GM12891 (cell line): ENCODE data around the gene TRIM22.

ENCODE experiments used
- PAX5 ChIP-seq: IDR thresholded peaks from 2 replicates; pipeline ENCODE4 v1.6.1; 2011; ENCODE audit warnings: low read length, moderate library complexity, mild to moderate bottlenecking; ENCODE audit not compliant: insufficient read depth, severe bottlenecking
- POLR2A ChIP-seq: IDR thresholded peaks from 2 replicates; pipeline ENCODE4 v1.6.1; 2011; ENCODE audit warnings: low read depth, low read length, control low read depth
- POLR2AphosphoS5 ChIP-seq: IDR thresholded peaks from 2 replicates; pipeline ENCODE4 v1.6.1; 2011; ENCODE audit warnings: low read depth, low read length, control low read depth
- SPI1 ChIP-seq: IDR thresholded peaks from 2 replicates; pipeline ENCODE4 v1.6.1; 2011; ENCODE audit warnings: low read depth, low read length, control low read depth
- TAF1 ChIP-seq: IDR thresholded peaks from 2 replicates; pipeline ENCODE4 v1.6.1; 2011; ENCODE audit warnings: low read depth, low read length, control low read depth

DNA sequence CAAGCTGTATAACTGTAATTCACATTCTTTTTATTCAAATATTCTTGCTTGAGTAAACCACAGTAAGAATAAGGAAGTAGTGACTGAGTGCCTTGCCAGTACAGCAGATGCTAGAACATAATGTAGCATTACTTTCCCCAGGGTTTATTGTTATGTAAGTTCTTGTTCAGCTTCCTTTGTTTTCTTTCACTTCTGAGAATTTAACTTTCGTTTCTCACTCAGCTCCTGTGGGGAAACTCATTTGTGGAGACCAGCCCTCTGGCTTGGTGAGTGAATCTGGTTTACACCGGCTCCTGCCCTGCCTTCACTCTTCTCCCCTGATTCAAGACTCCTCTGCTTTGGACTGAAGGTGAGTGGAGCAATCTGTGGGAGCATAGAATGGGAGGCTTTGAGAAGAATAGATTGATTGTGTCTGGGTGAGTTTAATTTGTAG, at the start of gene TRIM22:
- TF ChIP-seq POLR2AphosphoS5, result peak; percentile 79
- TF ChIP-seq POLR2A, result peak; percentile 74
- TF ChIP-seq TAF1, result peak; percentile 78; the same call in 1 of the 2 replicates
- no peak for TF ChIP-seq PAX5
- peak; percentile 40 for TF ChIP-seq SPI1
